Measurements from ENCODE around the gene NFE2L3. TPM values are rescaled to one million over a fixed set of nuclear protein-coding genes. Genes with fewer than 3 reads are reported as not detected.
"Not testable (repeated sequence)": the region's sequence is repeated elsewhere in the genome, so short reads cannot be mapped to it uniquely, and the experiment has no call there.

The NFE2L3 gene
- total RNA-seq, 5 donors from 2014 or later (not counting 1 experiment from before 2014, with no cell fraction given) = 1.8 to 6.2 (median 5.1) TPM

GRCh38 chr7:26181474-26182227 is 29.7 kb downstream of the NFE2L3 start:
- H3K36me3 Mint-ChIP-seq = peaks cover 23% of the 10 kb centered on the region
- no CpG with 5 or more reads among the region's 3 CpGs for WGBS (ENCODE audit: insufficient coverage)
- H3K4me3 Mint-ChIP-seq = no peak overlapping the region
- ATAC-seq (replicated peaks in 1 of 4) (no peak), DNase-seq (no peak)
- ChIA-PET POLR2A (interaction anchor here (0.5 to 1.8 kb wide), 8 partner anchors 10 to 105 kb away, joined by 3 to 8 read pairs (median 3); partner anchors contain the start of gene NFE2L3 (in 1 of the 2)), CTCF (interaction anchor here (1.1 to 1.5 kb wide), 2 partner anchors 16 to 91 kb away, joined by 3 read pairs; no protein-coding TSS in a partner anchor)
- Histone ChIP-seq H3K9me3 (no peaks in the 10 kb centered on the region), H3K27ac (ENCODE audit: low read length) (peak overlapping the region; percentile 2), H3K4me3 (ENCODE audit: control insufficient read depth in 1 of 2, extremely low read depth in 1 of 2, low read length in 1 of 2) (no peak overlapping the region), H3K36me3 (ENCODE audit: control insufficient read depth in 2 of 2, extremely low read depth in 1 of 2, insufficient read depth in 1 of 2, low read length in 1 of 2) (peaks cover 0 to 7% of the 10 kb centered on the region in 2 donors), H3K4me1 (ENCODE audit: control insufficient read depth in 1 of 2, extremely low read depth in 1 of 2, insufficient read depth in 2 of 2, low read length in 2 of 2) (peaks cover 0 to 17% of the 10 kb centered on the region in 2 experiments), H3K27me3 (replicated peaks in 1 of 2; ENCODE audit: control insufficient read depth in 2 of 2, extremely low read depth in 1 of 2, insufficient read depth in 2 of 2, low read length in 1 of 2) (no peaks in the 10 kb centered on the region)
- H3K27me3 Mint-ChIP-seq = no peaks in the 10 kb centered on the region
- peaks cover 70 to 75% (median 72%) of the 10 kb centered on the region in 3 donors for H3K4me1 Mint-ChIP-seq
- H3K27ac Mint-ChIP-seq = peak overlapping the region; percentile 56 to 61
- peaks cover 0 to 6% (median 0%) of the 10 kb centered on the region in 3 donors for H3K9me3 Mint-ChIP-seq

DNA sequence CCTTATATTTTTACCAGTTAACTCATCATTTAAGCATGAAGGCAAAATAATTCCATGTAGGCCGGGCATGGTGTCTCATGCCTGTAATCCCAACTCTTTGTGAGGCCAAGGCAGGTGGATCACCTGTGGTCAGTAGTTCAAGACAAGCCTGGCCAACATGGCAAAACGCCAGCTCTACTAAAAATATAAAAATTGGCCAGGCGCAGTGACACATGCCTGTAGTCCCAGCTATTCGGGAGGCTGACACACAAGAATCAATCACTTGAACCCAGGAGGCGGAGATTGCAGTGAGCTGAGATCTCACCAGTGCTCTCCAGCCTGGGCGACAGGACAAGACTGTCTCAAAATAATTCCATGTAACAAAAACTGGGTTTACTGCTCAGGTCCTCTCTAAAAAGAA is 30.3 kb downstream of the NFE2L3 start:
- no peaks in the 10 kb centered on the region for H3K9me3 ChIP-seq
- H3K9me3 Mint-ChIP-seq = peaks cover 0 to 6% (median 0%) of the 10 kb centered on the region in 3 donors
- no peak for ATAC-seq (replicated peaks in 1 of 4)
- H3K4me1 Mint-ChIP-seq = peaks cover 76 to 80% (median 77%) of the 10 kb centered on the region in 3 donors
- no peak for DNase-seq
- POLR2A ChIA-PET = interaction anchor here (0.8 to 1.8 kb wide), 4 partner anchors 10 to 30 kb away, joined by 3 to 5 read pairs (median 3); partner anchors contain the start of gene NFE2L3 (in 1 of the 2)
- H3K4me1 ChIP-seq (ENCODE audit: control insufficient read depth in 1 of 2, extremely low read depth in 1 of 2, insufficient read depth in 2 of 2, low read length in 2 of 2) = peaks cover 0 to 19% of the 10 kb centered on the region in 2 experiments
- no peak overlapping the region for H3K27ac ChIP-seq (ENCODE audit: low read length)
- CTCF ChIA-PET = interaction anchor here (1.1 to 1.5 kb wide), 3 partner anchors 10 to 91 kb away, joined by 3 to 4 read pairs (median 3); no protein-coding TSS in a partner anchor
- no peaks in the 10 kb centered on the region for H3K27me3 Mint-ChIP-seq
- H3K4me3 Mint-ChIP-seq = no peak overlapping the region
- peak overlapping the region in 1 of 2 donors; percentile 61 for H3K27ac Mint-ChIP-seq
- peaks cover 28% of the 10 kb centered on the region for H3K36me3 Mint-ChIP-seq
- no peak overlapping the region for H3K4me3 ChIP-seq (ENCODE audit: control insufficient read depth in 1 of 2, extremely low read depth in 1 of 2, low read length in 1 of 2)
- no peaks in the 10 kb centered on the region for H3K27me3 ChIP-seq (replicated peaks in 1 of 2; ENCODE audit: control insufficient read depth in 2 of 2, extremely low read depth in 1 of 2, insufficient read depth in 2 of 2, low read length in 1 of 2)
- peaks cover 0 to 7% of the 10 kb centered on the region in 2 donors for H3K36me3 ChIP-seq (ENCODE audit: control insufficient read depth in 2 of 2, extremely low read depth in 1 of 2, insufficient read depth in 1 of 2, low read length in 1 of 2)
- 93% methylated on average over 4 of the region's 6 CpGs for WGBS (ENCODE audit: insufficient coverage)

DNA sequence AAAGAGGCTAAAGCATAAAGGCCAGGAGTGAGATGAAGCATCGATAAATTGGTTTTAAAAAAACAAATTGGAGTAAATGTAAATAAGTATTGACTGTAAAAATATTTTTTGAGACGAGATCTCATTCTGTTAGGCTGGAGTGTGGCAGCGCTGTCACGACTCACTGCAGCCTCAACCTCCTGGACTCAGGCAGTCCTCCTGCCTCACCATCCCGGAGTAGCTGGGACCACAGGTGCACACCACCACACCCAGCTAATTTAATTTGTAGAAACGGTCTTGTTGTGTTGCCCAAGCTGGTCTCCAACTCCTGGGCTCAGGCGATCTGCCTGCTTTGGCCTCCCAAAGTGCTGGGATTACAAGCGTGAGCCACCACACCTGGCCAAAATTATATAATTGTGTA is 30.7 kb downstream of the NFE2L3 start:
- peaks cover 77 to 82% (median 79%) of the 10 kb centered on the region in 3 donors for H3K4me1 Mint-ChIP-seq
- Histone ChIP-seq H3K4me3 (ENCODE audit: control insufficient read depth in 1 of 2, extremely low read depth in 1 of 2, low read length in 1 of 2) (no peak overlapping the region), H3K27me3 (replicated peaks in 1 of 2; ENCODE audit: control insufficient read depth in 2 of 2, extremely low read depth in 1 of 2, insufficient read depth in 2 of 2, low read length in 1 of 2) (no peaks in the 10 kb centered on the region), H3K4me1 (ENCODE audit: control insufficient read depth in 1 of 2, extremely low read depth in 1 of 2, insufficient read depth in 2 of 2, low read length in 2 of 2) (peaks cover 0 to 21% of the 10 kb centered on the region in 2 experiments), H3K27ac (ENCODE audit: low read length) (no peak overlapping the region), H3K9me3 (no peaks in the 10 kb centered on the region), H3K36me3 (ENCODE audit: control insufficient read depth in 2 of 2, extremely low read depth in 1 of 2, insufficient read depth in 1 of 2, low read length in 1 of 2) (peaks cover 0 to 8% of the 10 kb centered on the region in 2 donors)
- no peaks in the 10 kb centered on the region for H3K27me3 Mint-ChIP-seq
- H3K9me3 Mint-ChIP-seq = peaks cover 0 to 6% (median 0%) of the 10 kb centered on the region in 3 donors
- ATAC-seq (replicated peaks in 1 of 4) (peak in 1 of 4 experiments; percentile 13), DNase-seq (no peak)
- ChIA-PET POLR2A (interaction anchor here in 1 of 2 donors (0.8 to 1.8 kb wide), 3 partner anchors 9 to 92 kb away, joined by 3 to 5 read pairs (median 4); no protein-coding TSS in a partner anchor), CTCF (interaction anchor here (0.6 to 1.5 kb wide), 4 partner anchors 9 to 136 kb away, joined by 3 to 4 read pairs (median 3); no protein-coding TSS in a partner anchor)
- peaks cover 29% of the 10 kb centered on the region for H3K36me3 Mint-ChIP-seq
- WGBS (ENCODE audit: insufficient coverage) = 90% methylated on average over 2 of the region's 8 CpGs
- H3K27ac Mint-ChIP-seq = peak overlapping the region in 1 of 2 donors; percentile 79
- H3K4me3 Mint-ChIP-seq = no peak overlapping the region

GRCh38 chr7:26183545-26184280 is 31.7 kb downstream of the NFE2L3 start:
- Histone ChIP-seq H3K27ac (ENCODE audit: low read length) (no peak overlapping the region), H3K9me3 (no peaks in the 10 kb centered on the region), H3K4me1 (ENCODE audit: control insufficient read depth in 1 of 2, extremely low read depth in 1 of 2, insufficient read depth in 2 of 2, low read length in 2 of 2) (peaks cover under 1 to 23% of the 10 kb centered on the region in 2 experiments), H3K4me3 (ENCODE audit: control insufficient read depth in 1 of 2, extremely low read depth in 1 of 2, low read length in 1 of 2) (no peak overlapping the region), H3K36me3 (ENCODE audit: control insufficient read depth in 2 of 2, extremely low read depth in 1 of 2, insufficient read depth in 1 of 2, low read length in 1 of 2) (peaks cover 0 to 18% of the 10 kb centered on the region in 2 donors), H3K27me3 (replicated peaks in 1 of 2; ENCODE audit: control insufficient read depth in 2 of 2, extremely low read depth in 1 of 2, insufficient read depth in 2 of 2, low read length in 1 of 2) (no peaks in the 10 kb centered on the region)
- peaks cover 79 to 86% (median 83%) of the 10 kb centered on the region in 3 donors for H3K4me1 Mint-ChIP-seq
- peaks cover 0 to 6% (median 0%) of the 10 kb centered on the region in 3 donors for H3K9me3 Mint-ChIP-seq
- DNase-seq = no peak
- ChIA-PET POLR2A (interaction anchor here in 1 of 2 donors (0.5 to 0.9 kb wide), 3 partner anchors 93 to 109 kb away, joined by 3 to 4 read pairs (median 3); no protein-coding TSS in a partner anchor), CTCF (interaction anchor here in 1 of 2 donors (0.6 to 1.1 kb wide), 3 partner anchors 8 to 137 kb away, joined by 3 to 4 read pairs (median 3); no protein-coding TSS in a partner anchor)
- peaks cover 35% of the 10 kb centered on the region for H3K36me3 Mint-ChIP-seq
- no peak for ATAC-seq (replicated peaks in 1 of 4)
- H3K27ac Mint-ChIP-seq = peak overlapping the region; percentile 79 to 81
- no CpG with 5 or more reads among the region's 4 CpGs for WGBS (ENCODE audit: insufficient coverage)
- H3K27me3 Mint-ChIP-seq = no peaks in the 10 kb centered on the region
- peak overlapping the region in 1 of 3 donors; percentile 8 for H3K4me3 Mint-ChIP-seq

DNA sequence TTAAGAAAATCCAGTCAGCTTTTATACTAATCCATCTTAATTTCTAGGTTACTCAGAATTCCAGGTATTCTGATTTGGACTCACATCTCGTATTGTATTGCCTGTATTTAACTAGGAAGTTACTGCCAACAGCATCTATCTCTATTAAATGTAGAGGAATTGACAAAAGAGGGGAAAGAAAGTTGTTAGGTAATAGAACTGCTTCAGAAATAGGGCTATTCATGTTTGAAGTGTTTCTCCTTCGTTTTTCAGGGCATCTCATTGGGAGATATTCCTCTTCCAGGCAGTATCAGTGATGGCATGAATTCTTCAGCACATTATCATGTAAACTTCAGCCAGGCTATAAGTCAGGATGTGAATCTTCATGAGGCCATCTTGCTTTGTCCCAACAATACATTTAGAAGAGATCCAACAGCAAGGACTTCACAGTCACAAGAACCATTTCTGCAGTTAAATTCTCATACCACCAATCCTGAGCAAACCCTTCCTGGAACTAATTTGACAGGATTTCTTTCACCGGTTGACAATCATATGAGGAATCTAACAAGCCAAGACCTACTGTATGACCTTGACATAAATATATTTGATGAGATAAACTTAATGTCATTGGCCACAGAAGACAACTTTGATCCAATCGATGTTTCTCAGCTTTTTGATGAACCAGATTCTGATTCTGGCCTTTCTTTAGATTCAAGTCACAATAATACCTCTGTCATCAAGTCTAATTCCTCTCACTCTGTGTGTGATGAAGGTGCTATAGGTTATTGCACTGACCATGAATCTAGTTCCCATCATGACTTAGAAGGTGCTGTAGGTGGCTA is 32.5 kb downstream of the NFE2L3 start:
- H3K4me3 ChIP-seq (ENCODE audit: control insufficient read depth in 1 of 2, extremely low read depth in 1 of 2, low read length in 1 of 2); H3K27me3 Mint-ChIP-seq; H3K27ac ChIP-seq (ENCODE audit: low read length); H3K27me3 ChIP-seq (replicated peaks in 1 of 2; ENCODE audit: control insufficient read depth in 2 of 2, extremely low read depth in 1 of 2, insufficient read depth in 2 of 2, low read length in 1 of 2); CTCF ChIA-PET; H3K9me3 ChIP-seq; DNase-seq; H3K9me3 Mint-ChIP-seq: not testable (repeated sequence)
- H3K4me1 ChIP-seq (ENCODE audit: control insufficient read depth in 1 of 2, extremely low read depth in 1 of 2, insufficient read depth in 2 of 2, low read length in 2 of 2) = peaks cover 5 to 21% of the 10 kb centered on the region in 2 experiments
- no CpG with 5 or more reads among the region's 4 CpGs for WGBS (ENCODE audit: insufficient coverage)
- H3K4me1 Mint-ChIP-seq = peaks cover 83 to 89% (median 88%) of the 10 kb centered on the region in 3 donors
- peaks cover 0 to 26% of the 10 kb centered on the region in 2 donors for H3K36me3 ChIP-seq (ENCODE audit: control insufficient read depth in 2 of 2, extremely low read depth in 1 of 2, insufficient read depth in 1 of 2, low read length in 1 of 2)
- peaks cover 43% of the 10 kb centered on the region for H3K36me3 Mint-ChIP-seq
- peak overlapping the region; percentile 79 to 81 for H3K27ac Mint-ChIP-seq
- POLR2A ChIA-PET = interaction anchor here in 1 of 2 donors (0.6 kb wide), 1 partner anchor 11 kb away, joined by 3 read pairs; no protein-coding TSS in a partner anchor
- H3K4me3 Mint-ChIP-seq = peak overlapping the region in 1 of 3 donors; percentile 34
- ATAC-seq (replicated peaks in 1 of 4) = peak in 1 of 4 experiments; percentile 6
